SKM-1 (cell line): ENCODE data around the gene SLC19A1.

Experiments
- DNase-seq: peaks from one replicate; lab custom pipeline; 2025; ENCODE audit not compliant: unreplicated experiment; lab: John Stamatoyannopoulos, UW

The SLC19A1 gene

GRCh38 chr21:45469273-45470086 is 72.8 kb downstream of the SLC19A1 start:
- DNase-seq = no peak

GRCh38 chr21:45468971-45469272 is 73.3 kb downstream of the SLC19A1 start:
- DNase-seq = no peak

- DNase-seq = no peak
Observed at GRCh38 chr21:45468051-45468970, 73.9 kb downstream of the SLC19A1 start.

DNA sequence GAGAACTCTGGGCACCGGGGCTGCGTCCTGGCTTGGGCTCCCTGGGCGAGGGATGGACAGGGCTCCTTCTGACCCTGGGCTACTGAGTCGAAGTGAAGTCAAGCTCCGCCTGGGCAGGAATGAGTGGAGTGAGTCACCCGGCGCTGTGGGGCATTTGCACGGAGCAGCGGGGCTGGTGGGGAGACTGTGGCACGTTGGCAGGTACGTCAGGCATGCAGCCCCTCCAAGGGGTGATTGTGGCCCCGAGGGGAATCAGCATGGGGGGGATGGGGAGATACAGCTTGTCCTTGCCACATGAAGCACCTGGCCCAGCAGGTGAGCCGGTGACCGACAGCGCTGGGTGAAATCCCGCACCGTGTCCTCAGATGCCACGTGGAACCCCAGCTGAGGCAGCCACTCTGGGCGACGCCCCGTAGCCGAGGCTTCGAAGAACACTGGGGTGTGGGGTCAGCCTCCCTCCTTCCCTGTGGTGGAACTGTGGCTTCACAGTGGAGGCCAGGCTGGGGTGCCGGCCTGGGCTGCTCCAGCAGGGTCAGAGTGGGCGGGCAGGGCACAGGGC is 74.9 kb downstream of the SLC19A1 start:
- no peak for DNase-seq

DNA sequence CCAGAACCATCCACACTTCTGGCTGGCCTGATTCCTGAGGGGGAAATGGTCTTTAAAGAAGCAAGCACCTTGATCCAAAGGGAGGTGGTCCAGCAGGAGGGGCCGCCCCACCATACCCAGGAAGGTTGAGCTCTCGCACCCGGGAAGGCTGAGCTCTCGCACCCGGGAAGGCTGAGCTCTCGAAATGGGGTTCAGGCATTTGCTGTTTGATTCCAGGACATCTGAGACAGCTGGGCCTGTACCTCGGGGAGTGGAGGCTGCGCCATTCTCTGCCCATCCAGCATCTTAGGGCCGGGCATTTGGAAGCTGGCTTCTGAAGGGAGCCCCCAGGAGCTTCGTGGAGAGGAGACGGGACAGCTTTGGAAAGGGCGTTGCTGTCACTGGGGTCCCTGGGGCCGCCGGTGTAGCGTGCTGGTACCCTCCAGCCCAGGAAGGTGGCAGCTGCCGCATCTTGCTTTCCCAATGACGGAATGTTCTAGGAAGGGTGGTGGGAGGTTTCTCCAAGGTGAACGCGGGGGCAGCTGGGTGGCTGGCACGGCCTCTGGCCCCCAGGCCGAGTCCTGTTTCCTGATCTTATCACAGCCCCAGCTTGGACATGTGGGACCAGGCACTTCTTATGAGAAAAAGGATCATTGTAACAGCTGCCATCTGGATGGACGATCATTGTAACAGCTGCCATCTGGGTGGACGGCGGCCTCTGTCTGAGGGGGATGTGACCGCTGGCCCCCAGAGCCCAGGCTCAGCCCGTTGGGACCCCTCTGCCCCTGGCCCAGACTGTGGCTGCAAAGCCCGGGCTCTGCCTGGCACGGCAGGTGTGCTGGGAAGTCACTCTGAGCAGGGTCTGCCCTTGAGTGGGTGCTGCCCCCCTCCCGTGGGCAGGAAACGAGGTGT is 75.7 kb downstream of the SLC19A1 start:
- DNase-seq = no peak

- DNase-seq = no peak
Observed at GRCh38 chr21:45465611-45466329, 76.5 kb downstream of the SLC19A1 start.

- no peak for DNase-seq
Observed at GRCh38 chr21:45465105-45465504, 77.1 kb downstream of the SLC19A1 start.

- DNase-seq = no peak
Observed at GRCh38 chr21:45464309-45464708, 77.9 kb downstream of the SLC19A1 start.

DNA sequence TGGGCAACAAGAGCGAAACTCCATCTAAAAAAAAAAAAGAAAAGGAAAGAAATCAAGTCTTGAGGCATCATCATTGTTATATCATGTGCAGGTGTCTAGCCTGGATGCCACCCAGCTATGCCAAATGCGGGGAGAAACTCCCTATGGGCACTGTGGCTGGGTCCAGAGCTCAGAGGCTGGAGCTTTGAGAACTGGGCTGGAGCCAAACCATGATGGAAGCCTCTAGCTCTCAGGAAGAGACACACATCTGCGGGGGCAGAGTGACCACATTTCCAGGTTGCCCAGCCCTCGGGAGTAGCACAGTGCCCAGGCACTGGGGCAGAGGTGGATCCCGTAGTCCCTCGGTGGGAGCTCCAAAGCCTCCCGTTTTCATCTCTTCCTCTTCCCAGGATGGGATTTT is 78.4 kb downstream of the SLC19A1 start:
- DNase-seq = no peak

DNA sequence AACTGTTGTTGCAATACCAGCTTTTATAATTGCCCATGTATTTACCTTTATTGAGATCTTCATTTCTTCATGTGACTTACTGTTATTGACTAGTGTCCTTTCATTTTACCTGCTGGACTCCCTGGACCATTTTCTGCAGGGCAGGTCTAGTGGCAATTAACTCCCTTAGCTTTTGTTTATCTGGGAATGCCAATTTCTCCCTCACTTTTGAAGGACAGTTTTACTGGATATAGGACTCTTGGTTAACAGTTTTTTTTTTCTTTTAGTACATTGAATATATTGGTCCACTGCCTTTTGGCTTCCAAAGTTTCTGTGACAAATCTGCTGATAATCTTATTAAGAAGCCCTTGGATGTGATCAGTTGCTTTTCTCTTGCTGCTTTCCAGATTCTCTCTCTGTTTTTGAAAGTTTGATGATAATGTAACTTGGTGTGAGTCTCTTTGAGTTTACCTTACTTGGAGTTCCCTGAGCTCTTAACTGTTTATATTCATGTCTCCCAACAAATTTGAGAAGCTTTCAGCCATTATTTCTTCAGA is 80.4 kb downstream of the SLC19A1 start:
- DNase-seq = no peak

DNA sequence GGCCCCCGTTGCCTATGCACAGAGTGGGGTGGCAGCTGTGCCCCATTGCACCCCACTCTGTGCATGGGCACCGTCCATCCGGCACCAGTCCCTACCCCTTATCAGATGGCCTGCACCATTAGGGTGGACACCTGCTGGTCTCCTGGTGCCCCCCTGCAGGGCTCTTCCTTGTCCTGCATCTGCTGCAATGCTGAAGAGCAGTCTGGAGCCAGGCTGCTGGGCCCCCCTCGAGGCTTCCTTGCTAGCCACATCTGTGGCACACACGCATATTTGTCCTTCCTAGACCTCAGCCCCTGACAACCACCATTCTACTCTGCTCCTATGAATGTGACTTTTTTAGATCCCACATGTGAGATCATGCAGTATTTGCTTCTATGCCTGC is 80.9 kb downstream of the SLC19A1 start:
- DNase-seq = no peak

DNA sequence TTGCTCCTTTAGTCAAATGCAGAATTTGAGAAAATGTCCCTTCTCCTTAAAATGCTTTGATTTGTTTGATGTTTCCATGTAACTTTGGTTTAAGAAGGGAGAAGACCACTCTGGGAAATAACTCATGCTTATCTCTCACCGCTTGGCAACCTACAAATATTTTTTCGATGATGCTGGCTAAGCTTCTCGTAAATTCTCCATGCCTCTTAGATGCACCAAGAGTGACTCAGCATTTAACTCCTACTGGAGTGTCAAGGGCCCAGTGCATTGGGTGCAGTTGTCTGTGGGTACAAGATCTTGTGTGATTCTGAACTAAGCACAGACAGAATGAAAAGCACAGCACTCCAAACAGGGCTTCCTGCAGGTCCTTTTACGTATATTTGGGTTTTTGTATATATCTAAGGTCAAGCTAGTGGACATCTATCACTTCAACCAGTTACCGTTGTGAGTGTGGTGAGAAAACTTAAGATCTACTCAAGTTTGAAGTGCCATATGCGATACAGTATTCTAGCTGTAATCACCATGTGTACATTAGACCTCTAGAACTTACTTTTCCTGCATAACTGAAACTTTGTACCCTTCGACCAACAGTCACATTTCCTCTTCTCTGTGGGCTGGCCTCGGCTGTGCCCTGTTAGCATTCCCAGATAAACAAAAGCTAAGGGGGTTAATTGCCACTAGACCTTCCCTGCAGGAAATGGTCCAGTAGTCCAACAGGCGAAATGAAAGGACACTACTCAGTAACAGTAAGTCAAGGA is 81.5 kb downstream of the SLC19A1 start:
- no peak for DNase-seq

- no peak for DNase-seq
Observed at GRCh38 chr21:45460011-45460565, 82.2 kb downstream of the SLC19A1 start.

GRCh38 chr21:45459171-45460010 is 82.8 kb downstream of the SLC19A1 start:
- DNase-seq = no peak

DNA sequence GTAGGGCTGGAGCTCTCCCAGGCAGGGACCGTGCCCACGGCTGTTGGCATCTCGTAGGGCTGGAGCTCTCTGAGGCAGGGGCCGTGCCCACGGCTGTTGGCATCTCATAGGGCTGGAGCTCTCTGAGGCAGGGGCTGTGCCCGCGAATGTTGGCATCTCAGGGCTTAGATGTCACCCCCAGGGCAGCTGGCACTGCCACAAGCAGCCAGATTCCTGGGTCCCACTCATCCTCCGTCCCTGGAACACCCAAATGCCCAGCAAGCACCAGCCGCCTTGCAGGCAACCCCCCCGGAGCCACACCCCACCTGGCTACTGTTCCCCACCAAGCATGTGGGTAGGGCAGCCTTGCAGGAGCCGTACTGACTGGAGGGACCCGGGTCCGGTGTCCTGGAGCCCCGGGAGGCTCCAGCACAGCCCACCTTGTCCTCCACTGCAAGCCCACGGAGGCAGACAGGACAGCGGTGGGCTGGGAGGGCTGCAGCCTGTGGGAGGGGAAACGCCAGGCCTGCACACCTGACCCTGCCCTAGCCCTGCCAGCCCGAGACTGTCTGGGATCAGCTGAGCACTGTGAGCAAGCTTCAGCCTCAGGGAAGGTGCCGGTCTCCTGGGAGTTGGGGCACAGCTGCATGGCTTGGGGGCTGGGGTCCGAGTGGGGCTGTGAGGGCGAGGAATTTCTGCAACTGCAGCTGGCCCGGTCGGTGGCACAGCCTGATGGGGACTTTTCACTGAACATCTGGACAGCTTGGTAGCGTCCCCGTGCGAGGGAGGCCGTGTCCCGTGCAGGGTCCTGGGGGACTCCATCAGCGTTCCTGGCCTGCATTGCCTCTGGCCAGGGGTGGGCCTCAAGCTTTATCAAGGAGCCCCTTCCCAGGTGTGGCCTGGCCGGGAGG is 83.7 kb downstream of the SLC19A1 start:
- DNase-seq = no peak

DNA sequence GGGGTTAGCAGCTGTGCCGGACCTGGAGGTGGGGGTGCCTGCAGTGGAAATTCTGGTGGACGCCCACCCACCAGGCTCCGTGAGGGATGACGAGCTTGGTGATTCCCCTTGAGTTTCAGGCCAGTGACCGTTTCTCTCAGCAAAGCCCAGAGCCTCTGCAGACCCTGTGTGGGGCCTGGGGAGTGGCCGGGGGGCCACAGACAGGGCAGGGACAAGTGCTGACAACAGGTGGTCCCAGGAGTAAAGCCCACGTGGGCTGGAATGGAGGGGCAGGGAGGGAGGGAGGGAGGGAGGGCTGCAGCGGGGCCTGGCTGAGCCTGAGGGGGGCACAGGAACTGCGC is 84.4 kb downstream of the SLC19A1 start:
- no peak for DNase-seq

GRCh38 chr21:45457161-45457831 is 84.9 kb downstream of the SLC19A1 start:
- DNase-seq = no peak
